Cardiac fibroblast (primary cell): ENCODE measurements around the gene ATOSA.

Experiments
- DNase-seq, 2 donors: peaks; one replicate each; pipeline versions ENCODE4 v3.0.0 to v3.0.0-alpha.2; 2010; ENCODE audit warnings: low read depth in 2 of 2
- H3K4me3 ChIP-seq, 2 donors: replicated peaks in 1 of 2; 1 replicate in 1 of 2; 2 replicates in 1 of 2; pipeline ENCODE4 v1.5.1; 2011; ENCODE audit warnings: low read depth in 2 of 2, low read length in 2 of 2, mild to moderate bottlenecking in 2 of 2, moderate library complexity in 1 of 2
- TF ChIP-seq, protein P1 (sequence below): IDR thresholded peaks from one replicate; pipeline ENCODE4 v1.5.1; 2011; ENCODE audit warnings: low read depth, mild to moderate bottlenecking, low read length, inconsistent platforms

ATOSA gene

DNA sequence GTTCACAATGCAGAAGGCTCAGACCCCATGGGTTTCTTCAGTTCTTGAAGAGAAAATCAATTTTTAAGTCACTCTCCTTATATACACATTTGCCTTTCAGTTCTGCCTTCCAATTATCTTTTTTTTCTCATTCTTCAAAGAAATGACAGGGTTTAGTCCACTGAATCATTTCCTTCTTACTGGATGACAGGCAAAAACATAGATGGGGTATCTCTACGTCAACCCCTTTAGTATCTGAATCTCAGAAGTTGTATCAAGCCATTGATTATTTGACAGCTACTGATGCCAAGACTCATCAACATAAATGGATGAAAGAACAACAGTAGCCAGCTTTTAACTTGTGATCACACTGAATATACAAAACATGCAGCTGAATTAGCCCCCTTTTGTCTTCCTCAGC is 6.5 kb downstream of the ATOSA start:
- TF ChIP-seq, protein P1, sequence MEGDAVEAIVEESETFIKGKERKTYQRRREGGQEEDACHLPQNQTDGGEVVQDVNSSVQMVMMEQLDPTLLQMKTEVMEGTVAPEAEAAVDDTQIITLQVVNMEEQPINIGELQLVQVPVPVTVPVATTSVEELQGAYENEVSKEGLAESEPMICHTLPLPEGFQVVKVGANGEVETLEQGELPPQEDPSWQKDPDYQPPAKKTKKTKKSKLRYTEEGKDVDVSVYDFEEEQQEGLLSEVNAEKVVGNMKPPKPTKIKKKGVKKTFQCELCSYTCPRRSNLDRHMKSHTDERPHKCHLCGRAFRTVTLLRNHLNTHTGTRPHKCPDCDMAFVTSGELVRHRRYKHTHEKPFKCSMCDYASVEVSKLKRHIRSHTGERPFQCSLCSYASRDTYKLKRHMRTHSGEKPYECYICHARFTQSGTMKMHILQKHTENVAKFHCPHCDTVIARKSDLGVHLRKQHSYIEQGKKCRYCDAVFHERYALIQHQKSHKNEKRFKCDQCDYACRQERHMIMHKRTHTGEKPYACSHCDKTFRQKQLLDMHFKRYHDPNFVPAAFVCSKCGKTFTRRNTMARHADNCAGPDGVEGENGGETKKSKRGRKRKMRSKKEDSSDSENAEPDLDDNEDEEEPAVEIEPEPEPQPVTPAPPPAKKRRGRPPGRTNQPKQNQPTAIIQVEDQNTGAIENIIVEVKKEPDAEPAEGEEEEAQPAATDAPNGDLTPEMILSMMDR, result no peak
- H3K4me3 ChIP-seq, result no peak overlapping the region
- no peak for DNase-seq

- TF ChIP-seq, protein P1, result no peak
- no peak for DNase-seq
- no peak overlapping the region for H3K4me3 ChIP-seq
These were observed 9.1 kb downstream of the ATOSA start for GRCh38 chr15:52670087-52670486.

DNA sequence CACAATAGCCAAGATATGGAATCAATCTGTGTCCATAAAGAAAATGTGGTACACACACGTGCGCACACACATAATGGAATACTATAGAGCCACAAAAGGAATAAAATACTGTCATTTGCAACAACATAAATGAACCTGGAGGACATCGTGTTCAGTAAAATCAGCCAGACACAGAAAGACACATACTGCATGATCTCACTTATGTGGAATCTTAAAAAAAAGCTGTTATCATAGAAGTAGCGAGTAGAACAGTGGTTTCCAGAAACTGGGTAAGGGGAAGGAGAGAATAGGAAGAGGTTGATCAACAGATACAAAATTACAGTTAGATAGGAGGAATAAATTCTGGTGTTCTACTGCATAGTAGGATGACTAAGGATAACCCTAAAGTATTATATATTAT is 11.1 kb downstream of the ATOSA start:
- H3K4me3 ChIP-seq, result no peak overlapping the region
- TF ChIP-seq, protein P1, result no peak
- DNase-seq, result peak; percentile 27 to 51

DNA sequence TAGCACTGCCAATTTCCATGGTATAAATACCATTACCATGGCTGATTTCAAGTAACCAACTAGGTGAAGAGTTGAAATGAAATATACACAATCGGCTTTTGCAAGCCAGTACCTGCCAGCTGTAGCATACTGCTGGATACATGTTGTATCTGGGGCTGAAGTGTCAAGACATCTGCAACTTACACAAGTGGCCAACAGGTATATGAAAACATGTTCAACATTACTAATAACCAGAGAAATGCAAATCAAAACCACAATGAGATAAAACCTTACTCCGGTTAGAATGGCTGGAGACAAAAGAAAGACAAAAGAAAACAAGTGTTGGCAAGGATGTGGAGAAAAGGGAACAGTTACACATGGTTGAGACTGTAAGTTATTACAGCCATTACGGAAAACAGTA is 11.6 kb downstream of the ATOSA start:
- H3K4me3 ChIP-seq, result no peak overlapping the region
- DNase-seq, result peak in 1 of 2 donors; percentile 33
- TF ChIP-seq, protein P1, result no peak

DNA sequence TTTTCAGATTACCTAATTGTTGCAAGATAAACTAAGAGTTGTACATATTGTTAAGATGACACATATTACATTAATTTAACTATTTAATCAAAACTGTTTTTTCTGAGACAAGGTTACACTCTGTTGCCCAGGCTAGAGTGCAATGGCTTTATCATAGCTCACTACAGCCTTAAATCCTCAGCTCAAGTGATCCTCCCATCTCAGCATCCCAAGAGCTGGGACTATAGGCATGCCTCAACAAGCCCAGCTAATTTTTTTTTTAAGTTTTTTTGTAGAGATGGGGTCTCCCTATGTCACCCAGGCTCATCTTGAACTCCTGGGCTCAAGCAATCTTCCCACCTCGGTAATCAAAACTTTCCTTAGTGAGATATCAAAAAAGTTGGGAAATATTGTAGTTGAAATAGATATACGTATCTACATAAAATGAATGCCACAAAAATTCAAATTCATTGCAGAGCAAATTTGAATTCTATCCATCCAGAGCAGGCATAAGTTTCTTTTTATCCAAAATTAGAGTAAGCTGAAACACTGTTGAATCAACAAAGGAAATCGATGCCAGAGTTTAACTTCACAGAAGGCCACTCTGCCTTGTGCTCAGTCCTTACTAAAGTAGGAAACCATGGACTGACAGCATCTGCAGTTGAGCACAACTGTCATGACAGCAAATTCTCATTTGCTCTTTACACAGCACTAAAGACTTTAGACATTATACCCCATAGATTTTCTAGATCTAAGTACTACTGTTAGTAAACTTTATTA is 15.5 kb downstream of the ATOSA start:
- no peak for DNase-seq
- no peak overlapping the region for H3K4me3 ChIP-seq
- TF ChIP-seq, protein P1, result no peak

GRCh38 chr15:52661909-52662308 is 17.3 kb downstream of the ATOSA start:
- DNase-seq, result no peak
- no peak overlapping the region for H3K4me3 ChIP-seq
- TF ChIP-seq, protein P1, result no peak

GRCh38 chr15:52660192-52660591 is 19.0 kb downstream of the ATOSA start:
- TF ChIP-seq, protein P1, result no peak
- no peak overlapping the region for H3K4me3 ChIP-seq
- no peak for DNase-seq
